Natural killer cell (primary cell): ENCODE measurements around the gene LMBRD1. TPM values are rescaled to one million over a fixed set of nuclear protein-coding genes. Genes with fewer than 3 reads are reported as not detected.

Source experiments
- ATAC-seq, 3 donors: fragments of 150-1000 bp in 2 of 3; fragments of 200-7000 bp in 1 of 3; cut with Tn5 transposase; 1 replicate in 1 of 3; 2 replicates in 2 of 3; pipeline ENCODE4 v1.10.0; 2021; ENCODE audit warnings: mild to moderate bottlenecking in 2 of 3, moderate library complexity in 2 of 3
- DNase-seq, 2 donors: peaks; one replicate each; pipeline versions ENCODE4 v3.0.0 to v3.0.0-alpha.2; 2013 to 2021; ENCODE audit warnings: mixed read lengths in 1 of 2
- H3K27ac ChIP-seq: one replicate; pipeline ENCODE4 v1.5.1; 2013; ENCODE audit warnings: mild to moderate bottlenecking, low read length
- H3K27me3 ChIP-seq: one replicate; pipeline ENCODE4 v1.6.1; 2013; ENCODE audit warnings: low read length; ENCODE audit not compliant: control insufficient read depth, insufficient read depth
- H3K36me3 ChIP-seq: one replicate; pipeline ENCODE4 v1.6.1; 2013; ENCODE audit warnings: low read length; ENCODE audit not compliant: control insufficient read depth, insufficient read depth
- H3K4me1 ChIP-seq: one replicate; pipeline ENCODE4 v1.6.1; 2013; ENCODE audit warnings: low read length; ENCODE audit not compliant: control insufficient read depth, insufficient read depth
- H3K4me3 ChIP-seq: one replicate; pipeline ENCODE4 v1.5.1; 2013; ENCODE audit warnings: low read length
- H3K9me3 ChIP-seq: one replicate; pipeline ENCODE4 v1.6.1; 2013; ENCODE audit warnings: low read length; ENCODE audit not compliant: control insufficient read depth, insufficient read depth
- H3K27ac Mint-ChIP-seq, 2 donors: one replicate each; pipeline ENCODE4 v1.8.0; 2022; ENCODE audit warnings: mild to moderate bottlenecking in 2 of 2, mixed read lengths in 2 of 2, moderate library complexity in 1 of 2
- H3K27me3 Mint-ChIP-seq, 2 donors: one replicate each; pipeline ENCODE4 v1.8.0; 2022; ENCODE audit warnings: low read depth in 2 of 2, mixed read lengths in 2 of 2
- H3K36me3 Mint-ChIP-seq: one replicate; pipeline ENCODE4 v1.8.0; 2022; ENCODE audit warnings: mixed read lengths
- H3K4me1 Mint-ChIP-seq, 2 donors: one replicate each; pipeline ENCODE4 v1.8.0; 2022; ENCODE audit warnings: mixed read lengths in 2 of 2
- H3K4me3 Mint-ChIP-seq: one replicate; pipeline ENCODE4 v1.8.0; 2022; ENCODE audit warnings: mild to moderate bottlenecking, moderate library complexity, mixed read lengths
- H3K9me3 Mint-ChIP-seq, 2 donors: one replicate each; pipeline ENCODE4 v1.8.0; 2022; ENCODE audit warnings: mixed read lengths in 2 of 2
- CTCF ChIP-seq: fragments of 200-600 bp; IDR thresholded peaks from one replicate; pipeline ENCODE4 v1.8.0; 2022; ENCODE audit warnings: antibody characterized with exemption
- WGBS: methylation state at CpG from one replicate; pipeline ENCODE4 v1.1.7; 2013; ENCODE audit warnings: missing lambda C conversion rate; ENCODE audit not compliant: insufficient coverage; 5-methylcytosine and 5-hydroxymethylcytosine counted together
- intact Hi-C: fragments of 100-400 bp; cut with micrococcal nuclease; formaldehyde crosslinking; loops from one replicate; pipeline ENCODE4 v1.14.2; 2022
- total RNA-seq, 4 donors: library from RNA; stranded (reverse); fragments of 120-200 nt in 1 of 4; gene quantifications; one replicate each; pipeline versions ENCODE4 v1.2.3 to v1.2.4, GENCODE V29; 2013 to 2022

The LMBRD1 gene
- total RNA-seq, 3 donors from 2014 or later (not counting 1 experiment from before 2014, with no cell fraction given), result 41.0 to 43.1 (median 41.1) TPM

- Mint-ChIP-seq H3K36me3 (no peaks in the 10 kb centered on the region), H3K4me3 (no peak overlapping the region), H3K4me1 (no peaks in the 10 kb centered on the region), H3K27ac (no peak overlapping the region), H3K9me3 (peaks cover 4 to 6% of the 10 kb centered on the region in 2 donors), H3K27me3 (no peaks in the 10 kb centered on the region)
- Histone ChIP-seq H3K4me1 (no peaks in the 10 kb centered on the region), H3K36me3 (no peaks in the 10 kb centered on the region), H3K27ac (no peak overlapping the region), H3K4me3 (no peak overlapping the region), H3K9me3 (no peaks in the 10 kb centered on the region), H3K27me3 (no peaks in the 10 kb centered on the region)
- WGBS, result 71% methylated on average over 1 of the region's 1 CpG
- no peak for TF ChIP-seq CTCF
- intact Hi-C loops, result no loop called here
- DNase-seq, result no peak
- no peak for ATAC-seq
Measured at GRCh38 chr6:69630767-69631166, 166.0 kb downstream of the LMBRD1 start.

- Mint-ChIP-seq H3K27ac (no peak overlapping the region), H3K36me3 (no peaks in the 10 kb centered on the region), H3K4me1 (no peaks in the 10 kb centered on the region), H3K9me3 (peaks cover 6 to 7% of the 10 kb centered on the region in 2 donors), H3K27me3 (peaks cover 0 to 4% of the 10 kb centered on the region in 2 donors), H3K4me3 (no peak overlapping the region)
- Histone ChIP-seq H3K9me3 (no peaks in the 10 kb centered on the region), H3K4me1 (no peaks in the 10 kb centered on the region), H3K4me3 (no peak overlapping the region), H3K36me3 (no peaks in the 10 kb centered on the region), H3K27me3 (no peaks in the 10 kb centered on the region), H3K27ac (no peak overlapping the region)
- 96% methylated on average over 1 of the region's 1 CpG for WGBS
- intact Hi-C loops, result no loop called here
- no peak for TF ChIP-seq CTCF
- ATAC-seq (no peak), DNase-seq (no peak)
Measured at GRCh38 chr6:69627625-69628024, 169.2 kb downstream of the LMBRD1 start.

- Histone ChIP-seq H3K36me3 (no peaks in the 10 kb centered on the region), H3K4me1 (no peaks in the 10 kb centered on the region), H3K27ac (no peak overlapping the region), H3K27me3 (no peaks in the 10 kb centered on the region), H3K4me3 (no peak overlapping the region), H3K9me3 (no peaks in the 10 kb centered on the region)
- H3K36me3 Mint-ChIP-seq, result no peaks in the 10 kb centered on the region
- no peak for TF ChIP-seq CTCF
- DNase-seq, result no peak
- 100% methylated on average over 1 of the region's 2 CpGs for WGBS
- H3K9me3 Mint-ChIP-seq, result peaks cover 4 to 6% of the 10 kb centered on the region in 2 donors
- H3K27ac Mint-ChIP-seq, result no peak overlapping the region
- intact Hi-C loops, result no loop called here
- peaks cover 0 to 4% of the 10 kb centered on the region in 2 donors for H3K27me3 Mint-ChIP-seq
- H3K4me1 Mint-ChIP-seq, result no peaks in the 10 kb centered on the region
- ATAC-seq, result no peak
- no peak overlapping the region for H3K4me3 Mint-ChIP-seq
Measured at GRCh38 chr6:69624944-69625343, 171.9 kb downstream of the LMBRD1 start.

Other genes starting within 250 kb of the LMBRD1 start
- gene COL19A1, start 69.5 kb upstream of the LMBRD1 start, total RNA-seq, result under 1 TPM; 0.07 to 0.33 (median 0.18) TPM